Neuronal stem cell (in vitro differentiated cells): ENCODE data around the gene ARIH2.
A peak's percentile ranks its signal among the peaks of the same experiment; 100 is the strongest.

ENCODE experiments used
- DNase-seq: peaks from one replicate; pipeline ENCODE4 v3.0.0-alpha.2; 2013; ENCODE audit warnings: low spot score
- H2AFZ ChIP-seq: one replicate; pipeline ENCODE4 v1.6.1; 2013; ENCODE audit warnings: mild to moderate bottlenecking, low read length, inconsistent platforms
- H2AK5ac ChIP-seq: 2 replicates; pipeline ENCODE4 v1.6.1; 2013; ENCODE audit warnings: low read depth, mild to moderate bottlenecking, inconsistent platforms, low read length, moderate library complexity, mixed read lengths
- H2BK120ac ChIP-seq: 2 replicates; pipeline ENCODE4 v1.6.1; 2013; ENCODE audit warnings: low read depth, mild to moderate bottlenecking, inconsistent platforms, low read length, moderate library complexity, mixed read lengths
- H2BK12ac ChIP-seq: one replicate; pipeline ENCODE4 v1.6.1; 2013; ENCODE audit warnings: low read length, inconsistent platforms
- H2BK15ac ChIP-seq: 2 replicates; pipeline ENCODE4 v1.6.1; 2013; ENCODE audit warnings: mild to moderate bottlenecking, low read length, inconsistent platforms, mixed read lengths
- H2BK5ac ChIP-seq: one replicate; pipeline ENCODE4 v1.6.1; 2013; ENCODE audit warnings: inconsistent platforms, mild to moderate bottlenecking, low read length, moderate library complexity
- H3K14ac ChIP-seq: one replicate; pipeline ENCODE4 v1.6.1; 2013; ENCODE audit warnings: low read length, inconsistent platforms
- H3K18ac ChIP-seq: 2 replicates; pipeline ENCODE4 v1.6.1; 2013; ENCODE audit warnings: low read length, inconsistent platforms
- H3K23ac ChIP-seq: 2 replicates; pipeline ENCODE4 v1.6.1; 2013; ENCODE audit warnings: low read depth, mild to moderate bottlenecking, mixed read lengths, low read length, inconsistent platforms; ENCODE audit not compliant: poor library complexity
- H3K27ac ChIP-seq: replicated peaks from 3 replicates; pipeline ENCODE4 v1.5.1; 2013; ENCODE audit warnings: low read length, inconsistent platforms
- H3K27me3 ChIP-seq, 3 experiments: 2 replicates each; pipeline ENCODE4 v1.6.1; 2013; ENCODE audit warnings: low read length in 3 of 3, mild to moderate bottlenecking in 2 of 3, inconsistent platforms in 1 of 3, low read depth in 1 of 3, mixed read lengths in 1 of 3, moderate library complexity in 1 of 3; ENCODE audit not compliant: control insufficient read depth in 3 of 3, insufficient read depth in 3 of 3
- H3K36me3 ChIP-seq, 2 donors: replicated peaks in 1 of 2; 2 replicates each; pipeline ENCODE4 v1.6.1; 2013; ENCODE audit warnings: low read length in 2 of 2; ENCODE audit not compliant: control insufficient read depth in 2 of 2, insufficient read depth in 2 of 2
- H3K4ac ChIP-seq: 2 replicates; pipeline ENCODE4 v1.6.1; 2013; ENCODE audit warnings: inconsistent platforms, mild to moderate bottlenecking, low read length, moderate library complexity
- H3K4me1 ChIP-seq, 2 donors: 1 replicate in 1 of 2; 2 replicates in 1 of 2; pipeline ENCODE4 v1.6.1; 2013; ENCODE audit warnings: low read length in 2 of 2, low read depth in 1 of 2; ENCODE audit not compliant: control insufficient read depth in 2 of 2, insufficient read depth in 1 of 2
- H3K4me2 ChIP-seq: one replicate; pipeline ENCODE4 v1.6.1; 2013; ENCODE audit warnings: mild to moderate bottlenecking, low read length, inconsistent platforms; ENCODE audit not compliant: insufficient read depth, poor library complexity, severe bottlenecking
- H3K4me3 ChIP-seq, 2 donors: 2 replicates each; pipeline ENCODE4 v1.5.1; 2013; ENCODE audit warnings: low read length in 2 of 2, mild to moderate bottlenecking in 2 of 2, inconsistent platforms in 1 of 2, moderate library complexity in 1 of 2
- H3K79me1 ChIP-seq: one replicate; pipeline ENCODE4 v1.6.1; 2013; ENCODE audit warnings: low read depth, mild to moderate bottlenecking, inconsistent platforms, low read length, moderate library complexity
- H3K9ac ChIP-seq: one replicate; pipeline ENCODE4 v1.6.1; 2013; ENCODE audit warnings: mild to moderate bottlenecking, low read depth, low read length, inconsistent platforms; ENCODE audit not compliant: poor library complexity
- H3K9me3 ChIP-seq, 2 donors: replicated peaks in 1 of 2; 2 replicates each; pipeline versions ENCODE3 to v1.6.1; 2013; ENCODE audit warnings: low read length in 2 of 2, mild to moderate bottlenecking in 2 of 2, inconsistent platforms in 1 of 2, low read depth in 1 of 2, mixed read lengths in 1 of 2, moderate library complexity in 1 of 2; ENCODE audit not compliant: control insufficient read depth in 2 of 2, insufficient read depth in 1 of 2
- H4K8ac ChIP-seq: one replicate; pipeline ENCODE4 v1.6.1; 2013; ENCODE audit warnings: low read depth, mild to moderate bottlenecking, inconsistent platforms, low read length, moderate library complexity
- H4K91ac ChIP-seq: one replicate; pipeline ENCODE4 v1.6.1; 2013; ENCODE audit warnings: low read length, low read depth, mild to moderate bottlenecking, inconsistent platforms; ENCODE audit not compliant: poor library complexity
- WGBS, 2 donors: extraction: QIAGEN DNeasy Blood & Tissue Kit; methylation state at CpG; one replicate each; pipeline ENCODE4 v1.1.7; 2013; ENCODE audit warnings: missing lambda C conversion rate in 2 of 2, mixed read lengths in 1 of 2; ENCODE audit not compliant: insufficient read length in 2 of 2, insufficient replicate concordance in 1 of 2; ENCODE audit errors: extremely low coverage in 2 of 2; 5-methylcytosine and 5-hydroxymethylcytosine counted together

ARIH2 gene

GRCh38 chr3:48991851-48992545 lies 73.4 kb downstream of the ARIH2 start:
- H4K8ac ChIP-seq = no peak overlapping the region
- H3K4me3 ChIP-seq = no peak overlapping the region
- no CpG with 5 or more reads among the region's 5 CpGs for WGBS, 2 donors
- no peak overlapping the region for H2AFZ ChIP-seq
- H2BK5ac ChIP-seq = no peak overlapping the region
- H3K23ac ChIP-seq = no peak overlapping the region
- DNase-seq = no peak
- H2BK15ac ChIP-seq = no peak overlapping the region
- no peak overlapping the region for H3K4ac ChIP-seq
- H3K79me1 ChIP-seq = peaks cover 10% of the 10 kb centered on the region
- no peaks in the 10 kb centered on the region for H3K27me3 ChIP-seq
- peak overlapping the region; percentile 10 for H2AK5ac ChIP-seq
- H3K9me3 ChIP-seq = no peaks in the 10 kb centered on the region
- peaks cover 13 to 23% of the 10 kb centered on the region in 2 donors for H3K4me1 ChIP-seq
- peak overlapping the region; percentile 55 for H3K9ac ChIP-seq
- no peak overlapping the region for H3K18ac ChIP-seq
- no peak overlapping the region for H2BK12ac ChIP-seq
- peaks cover 2 to 26% of the 10 kb centered on the region in 2 donors for H3K36me3 ChIP-seq
- H3K14ac ChIP-seq = no peak overlapping the region
- no peak overlapping the region for H3K27ac ChIP-seq
- no peak overlapping the region for H4K91ac ChIP-seq
- H2BK120ac ChIP-seq = no peak overlapping the region
- peak overlapping the region; percentile 19 for H3K4me2 ChIP-seq

DNA sequence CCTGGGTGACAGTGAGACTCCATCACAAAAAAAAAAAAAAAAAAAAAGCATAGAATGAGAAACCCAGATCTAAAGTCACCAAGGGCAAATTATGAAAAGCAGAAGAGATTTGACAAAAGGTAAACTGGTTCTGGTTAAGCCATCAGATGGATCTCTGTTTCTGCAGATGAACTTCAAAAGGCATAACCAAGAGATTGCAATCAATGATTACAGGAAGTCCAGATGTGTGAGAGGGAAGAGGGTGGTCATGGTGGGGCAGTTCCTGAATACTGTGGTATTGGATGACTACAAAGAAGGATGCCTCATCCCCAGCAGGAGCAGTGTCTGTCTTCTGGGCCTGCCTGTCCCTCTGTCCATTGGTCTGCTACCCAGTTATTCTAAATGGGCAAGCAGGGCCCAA lies 75.2 kb downstream of the ARIH2 start:
- no peak for DNase-seq
- Histone ChIP-seq H3K14ac (no peak overlapping the region), H4K8ac (no peak overlapping the region), H3K27ac (no peak overlapping the region), H3K4ac (no peak overlapping the region), H2BK120ac (no peak overlapping the region), H3K9ac (no peak overlapping the region), H3K9me3 (no peaks in the 10 kb centered on the region), H3K23ac (no peak overlapping the region), H3K36me3 (peaks cover 2 to 28% of the 10 kb centered on the region in 2 donors), H4K91ac (no peak overlapping the region), H2BK5ac (no peak overlapping the region), H3K18ac (no peak overlapping the region), H3K4me2 (no peak overlapping the region), H3K79me1 (peaks cover 10% of the 10 kb centered on the region), H2AK5ac (no peak overlapping the region), H2BK12ac (no peak overlapping the region), H3K27me3 (no peaks in the 10 kb centered on the region), H2BK15ac (no peak overlapping the region), H3K4me1 (peaks cover 24 to 41% of the 10 kb centered on the region in 2 donors), H3K4me3 (no peak overlapping the region), H2AFZ (no peak overlapping the region)

- H3K18ac ChIP-seq = no peak overlapping the region
- H2BK120ac ChIP-seq = no peak overlapping the region
- peaks cover 21 to 29% of the 10 kb centered on the region in 2 donors for H3K4me1 ChIP-seq
- H3K4me2 ChIP-seq = no peak overlapping the region
- peak overlapping the region; percentile 3 for H2BK5ac ChIP-seq
- H2BK12ac ChIP-seq = no peak overlapping the region
- H3K27ac ChIP-seq = no peak overlapping the region
- H4K91ac ChIP-seq = no peak overlapping the region
- H2BK15ac ChIP-seq = no peak overlapping the region
- H4K8ac ChIP-seq = no peak overlapping the region
- no peak overlapping the region for H3K23ac ChIP-seq
- H3K9me3 ChIP-seq = no peaks in the 10 kb centered on the region
- peaks cover 2 to 26% of the 10 kb centered on the region in 2 donors for H3K36me3 ChIP-seq
- no peak overlapping the region for H3K4ac ChIP-seq
- DNase-seq = no peak
- H3K4me3 ChIP-seq = no peak overlapping the region
- no CpG with 5 or more reads among the region's 8 CpGs for WGBS, 2 donors
- no peaks in the 10 kb centered on the region for H3K27me3 ChIP-seq
- H3K79me1 ChIP-seq = peaks cover 1% of the 10 kb centered on the region
- H3K14ac ChIP-seq = no peak overlapping the region
- no peak overlapping the region for H3K9ac ChIP-seq
- no peak overlapping the region for H2AFZ ChIP-seq
- no peak overlapping the region for H2AK5ac ChIP-seq
These were observed 78.0 kb downstream of the ARIH2 start for GRCh38 chr3:48996640-48997039.

GRCh38 chr3:48997102-48997635 lies 78.5 kb downstream of the ARIH2 start:
- no peak overlapping the region for H2AK5ac ChIP-seq
- H3K4me2 ChIP-seq = no peak overlapping the region
- H3K18ac ChIP-seq = peak overlapping the region; percentile 25
- H2BK15ac ChIP-seq = no peak overlapping the region
- no peak overlapping the region for H2BK12ac ChIP-seq
- peaks cover 2 to 22% of the 10 kb centered on the region in 2 donors for H3K36me3 ChIP-seq
- peak overlapping the region; percentile 3 for H2BK5ac ChIP-seq
- no peaks in the 10 kb centered on the region for H3K79me1 ChIP-seq
- no peaks in the 10 kb centered on the region for H3K27me3 ChIP-seq
- H3K27ac ChIP-seq = no peak overlapping the region
- no peak for DNase-seq
- no peak overlapping the region for H4K91ac ChIP-seq
- no peak overlapping the region for H3K4me3 ChIP-seq
- H4K8ac ChIP-seq = no peak overlapping the region
- H2BK120ac ChIP-seq = no peak overlapping the region
- no peaks in the 10 kb centered on the region for H3K9me3 ChIP-seq
- H3K23ac ChIP-seq = peak overlapping the region; percentile 29
- no peak overlapping the region for H3K4ac ChIP-seq
- peaks cover 20 to 27% of the 10 kb centered on the region in 2 donors for H3K4me1 ChIP-seq
- no peak overlapping the region for H2AFZ ChIP-seq
- H3K9ac ChIP-seq = no peak overlapping the region
- no peak overlapping the region for H3K14ac ChIP-seq
- no CpG with 5 or more reads among the region's 8 CpGs for WGBS, 2 donors
